ENCODE data around the gene ULK1.

The ULK1 gene

DNA sequence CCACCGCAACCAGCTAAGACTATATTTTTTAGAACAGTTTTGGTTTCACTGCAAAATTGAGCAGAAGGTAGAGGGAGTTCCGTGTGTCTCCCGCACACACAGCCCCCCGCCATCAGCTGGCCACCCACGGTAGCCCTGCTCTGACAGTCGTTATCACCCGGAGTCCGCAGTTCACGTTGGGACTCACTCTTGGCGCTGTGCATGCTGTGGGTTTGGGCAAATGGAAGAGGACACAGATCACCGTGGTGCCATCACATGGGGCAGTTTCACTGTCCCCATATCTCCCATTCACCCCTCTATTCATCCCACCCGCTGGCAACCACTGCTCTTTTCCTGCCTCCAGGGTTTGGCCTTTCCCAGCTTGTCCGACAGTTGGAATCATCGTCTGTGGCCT, 31.8 kb upstream of the ULK1 start:
- no peaks in the 10 kb centered on the region for H3K36me3 ChIP-seq
- TF ChIP-seq, protein P1, sequence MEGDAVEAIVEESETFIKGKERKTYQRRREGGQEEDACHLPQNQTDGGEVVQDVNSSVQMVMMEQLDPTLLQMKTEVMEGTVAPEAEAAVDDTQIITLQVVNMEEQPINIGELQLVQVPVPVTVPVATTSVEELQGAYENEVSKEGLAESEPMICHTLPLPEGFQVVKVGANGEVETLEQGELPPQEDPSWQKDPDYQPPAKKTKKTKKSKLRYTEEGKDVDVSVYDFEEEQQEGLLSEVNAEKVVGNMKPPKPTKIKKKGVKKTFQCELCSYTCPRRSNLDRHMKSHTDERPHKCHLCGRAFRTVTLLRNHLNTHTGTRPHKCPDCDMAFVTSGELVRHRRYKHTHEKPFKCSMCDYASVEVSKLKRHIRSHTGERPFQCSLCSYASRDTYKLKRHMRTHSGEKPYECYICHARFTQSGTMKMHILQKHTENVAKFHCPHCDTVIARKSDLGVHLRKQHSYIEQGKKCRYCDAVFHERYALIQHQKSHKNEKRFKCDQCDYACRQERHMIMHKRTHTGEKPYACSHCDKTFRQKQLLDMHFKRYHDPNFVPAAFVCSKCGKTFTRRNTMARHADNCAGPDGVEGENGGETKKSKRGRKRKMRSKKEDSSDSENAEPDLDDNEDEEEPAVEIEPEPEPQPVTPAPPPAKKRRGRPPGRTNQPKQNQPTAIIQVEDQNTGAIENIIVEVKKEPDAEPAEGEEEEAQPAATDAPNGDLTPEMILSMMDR (IDR thresholded peaks at IDR 0.05) = no peak
- no peak overlapping the region for H3K4me3 ChIP-seq
- no peaks in the 10 kb centered on the region for H3K9me3 ChIP-seq
- H3K4me1 ChIP-seq = no peaks in the 10 kb centered on the region
- DNase-seq = no peak
- no peak overlapping the region for H3K27ac ChIP-seq
- peaks cover 0 to 23% of the 10 kb centered on the region in 2 donors for H3K27me3 ChIP-seq
- intact Hi-C loops (cut with DNase I; ENCODE audit: low total_unique reads) = no loop called here

DNA sequence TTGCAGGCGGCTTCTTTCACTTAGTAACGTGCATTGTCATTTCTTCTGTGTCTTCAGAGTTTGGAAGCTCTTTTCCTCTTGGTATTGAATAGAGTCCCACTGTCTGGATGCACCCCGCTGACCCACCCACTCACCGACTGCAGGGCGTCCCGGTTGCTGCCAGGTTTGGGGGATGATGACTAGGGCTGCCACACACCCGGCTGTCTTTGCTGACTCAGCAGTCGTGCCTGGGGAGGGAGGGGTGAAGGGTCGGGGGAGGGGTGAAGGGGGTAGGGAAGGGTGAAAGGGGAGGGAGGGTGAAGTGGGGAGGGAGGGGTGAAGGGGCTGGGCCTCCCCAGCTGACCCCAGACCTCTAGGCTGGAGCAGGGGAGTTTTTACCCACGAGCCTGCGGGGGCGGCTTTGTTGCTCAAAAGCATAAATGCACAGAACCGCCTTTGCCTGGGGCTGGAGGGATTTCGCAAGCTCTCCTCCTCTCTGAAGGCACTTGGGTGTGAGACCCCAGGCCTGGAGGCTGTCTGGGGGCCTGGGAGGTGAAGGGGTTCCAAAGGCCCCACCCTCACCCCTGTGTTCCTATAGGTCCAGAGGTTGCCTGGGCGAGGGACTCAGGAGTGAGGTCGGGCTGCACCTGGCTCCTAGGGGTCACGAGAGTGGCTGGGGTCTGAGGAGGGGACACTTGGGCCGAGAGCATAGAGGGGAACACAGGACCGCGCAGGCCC, 31.3 kb upstream of the ULK1 start:
- H3K27ac ChIP-seq = no peak overlapping the region
- no peaks in the 10 kb centered on the region for H3K4me1 ChIP-seq
- peaks cover 0 to 21% of the 10 kb centered on the region in 2 donors for H3K27me3 ChIP-seq
- intact Hi-C loops (cut with DNase I; ENCODE audit: low total_unique reads) = no loop called here
- TF ChIP-seq, protein P1 (IDR thresholded peaks at IDR 0.05) = no peak
- H3K36me3 ChIP-seq = no peaks in the 10 kb centered on the region
- DNase-seq = no peak
- no peak overlapping the region for H3K4me3 ChIP-seq
- H3K9me3 ChIP-seq = no peaks in the 10 kb centered on the region

DNA sequence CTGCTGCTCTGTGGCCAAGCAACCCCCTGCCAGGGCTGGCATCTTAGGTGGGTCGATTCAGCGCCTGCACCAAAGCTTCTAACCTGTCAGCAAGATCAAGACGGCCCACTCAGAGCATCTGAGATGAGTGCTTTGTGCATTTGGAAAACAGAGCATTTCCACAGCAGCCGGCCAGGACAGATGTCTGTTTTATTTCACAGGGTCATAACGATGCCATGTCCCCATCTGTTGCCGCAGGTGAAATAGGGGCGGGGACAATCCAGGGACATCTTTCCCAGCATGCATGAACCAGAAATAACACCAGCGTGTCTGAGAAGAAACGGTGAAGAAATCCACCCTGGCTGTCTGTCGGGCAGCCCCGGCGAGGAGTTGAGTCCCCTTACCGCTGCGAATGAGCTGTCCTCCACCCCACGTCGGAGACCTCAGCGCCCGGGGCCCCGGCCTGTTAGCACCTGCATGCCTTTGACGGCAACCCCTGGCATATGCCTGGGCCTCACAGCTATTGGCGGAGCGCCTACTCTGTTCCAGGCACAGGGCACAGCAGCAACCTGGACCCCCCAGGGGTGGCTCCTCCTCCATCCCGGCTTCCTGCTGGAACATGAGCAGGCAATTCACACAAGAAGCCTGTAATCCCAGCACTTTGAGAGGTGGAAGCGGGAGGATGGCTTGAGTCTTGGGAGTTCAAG, 30.6 kb upstream of the ULK1 start:
- DNase-seq = no peak
- intact Hi-C loops (cut with DNase I; ENCODE audit: low total_unique reads) = no loop called here

DNA sequence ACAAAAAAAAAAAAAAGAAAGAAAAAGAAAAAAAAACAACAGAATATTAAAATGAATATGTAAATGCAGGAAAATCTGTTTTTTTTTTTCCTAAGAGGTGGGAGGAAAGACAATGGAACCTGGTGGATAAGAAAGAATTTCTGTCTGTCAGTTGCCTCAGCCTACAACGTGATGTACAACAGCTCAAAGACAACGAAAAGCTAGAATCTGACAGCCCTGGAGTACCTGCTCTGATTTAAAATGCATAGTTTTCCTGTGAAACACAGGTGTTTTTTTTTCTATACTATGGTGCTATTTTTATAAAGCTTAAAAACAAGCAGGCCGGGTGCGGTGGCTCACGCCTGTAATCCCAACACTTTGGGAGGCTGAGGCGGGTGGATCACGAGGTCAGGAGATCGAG, 30.0 kb upstream of the ULK1 start:
- H3K27ac ChIP-seq = no peak overlapping the region
- intact Hi-C loops (cut with DNase I; ENCODE audit: low total_unique reads) = no loop called here

More for the DNA sequence above, 30.6 kb upstream of the ULK1 start:
- Histone ChIP-seq H3K4me3 (no peak overlapping the region), H3K27ac (no peak overlapping the region), H3K36me3 (no peaks in the 10 kb centered on the region), H3K27me3 (peaks cover 0 to 21% of the 10 kb centered on the region in 2 donors), H3K4me1 (no peaks in the 10 kb centered on the region), H3K9me3 (no peaks in the 10 kb centered on the region)
- TF ChIP-seq, protein P1 (IDR thresholded peaks at IDR 0.05) = no peak

DNA sequence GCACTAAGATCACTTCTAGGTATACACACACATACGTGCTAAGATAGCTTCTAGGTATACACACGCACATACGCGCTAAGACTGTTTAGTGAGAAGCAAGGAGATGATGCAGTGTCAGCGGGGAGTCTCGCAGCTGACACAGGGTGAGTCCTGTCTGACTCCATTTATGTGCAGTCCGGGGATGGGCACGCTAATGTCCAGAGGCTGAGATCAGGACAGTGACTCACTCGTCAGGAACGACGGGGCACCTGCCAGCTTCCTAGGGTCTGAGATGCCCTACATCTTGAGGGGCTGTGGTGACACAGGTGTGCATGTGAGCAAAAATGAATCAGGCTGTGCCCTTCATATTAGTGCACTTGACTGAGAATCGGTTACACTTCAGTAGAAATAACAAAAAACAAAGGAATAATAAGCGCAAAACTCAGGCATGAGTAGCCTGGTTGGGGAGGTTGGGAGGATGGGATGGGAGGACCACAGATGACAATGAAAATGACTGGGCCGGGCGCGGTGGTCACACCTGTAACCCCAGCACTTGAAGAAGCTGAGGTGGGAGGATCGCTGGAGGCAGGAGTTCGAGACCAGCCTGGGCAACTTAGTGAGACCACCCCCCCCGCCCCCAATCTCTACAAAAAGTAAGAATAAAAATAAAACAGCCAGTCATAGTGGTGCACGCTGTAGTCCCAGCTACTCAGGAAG, 29.1 kb upstream of the ULK1 start:
- no peak overlapping the region for H3K27ac ChIP-seq
- TF ChIP-seq, protein P1 (IDR thresholded peaks at IDR 0.05) = no peak
- intact Hi-C loops (cut with DNase I; ENCODE audit: low total_unique reads) = no loop called here

More for the DNA sequence above, 30.0 kb upstream of the ULK1 start:
- H3K9me3 ChIP-seq = no peaks in the 10 kb centered on the region
- H3K27me3 ChIP-seq = peaks cover 0 to 21% of the 10 kb centered on the region in 2 donors
- no peak for DNase-seq
- H3K4me3 ChIP-seq = no peak overlapping the region
- TF ChIP-seq, protein P1 (IDR thresholded peaks at IDR 0.05) = no peak
- no peaks in the 10 kb centered on the region for H3K36me3 ChIP-seq
- H3K4me1 ChIP-seq = no peaks in the 10 kb centered on the region

More for the DNA sequence above, 29.1 kb upstream of the ULK1 start:
- no peak for DNase-seq
- Histone ChIP-seq H3K36me3 (no peaks in the 10 kb centered on the region), H3K9me3 (no peaks in the 10 kb centered on the region), H3K4me1 (no peaks in the 10 kb centered on the region), H3K27me3 (peaks cover 0 to 21% of the 10 kb centered on the region in 2 donors), H3K4me3 (no peak overlapping the region)

All from tibial artery (tissue), 4 donors.